ENCODE measurements around the gene TMEM121. TPM values are rescaled to one million over a fixed set of nuclear protein-coding genes. Genes with fewer than 3 reads are reported as not detected.

The TMEM121 gene
- total and polyA plus RNA-seq, 2 of the 4 experiments (the other 2 are of a cell fraction): 2.7 to 6.3 TPM

- Histone ChIP-seq H2AK9ac (replicated peaks; ENCODE audit: low read depth, low read length, poor library complexity) (peak overlapping the region; percentile 28), H3K79me1 (ENCODE audit: low read depth in 1 of 2, low read length in 2 of 2) (peaks cover 0 to 22% of the 10 kb centered on the region in 2 experiments; a peak in 1 of 4 replicates), H2BK20ac (ENCODE audit: low read depth, low read length) (no peak overlapping the region), H2BK120ac (ENCODE audit: low read depth, low read length) (no peak overlapping the region), H4K91ac (ENCODE audit: insufficient read depth, low read depth, low read length) (no peak overlapping the region), H3K56ac (ENCODE audit: extremely low read depth, insufficient read depth, low read length) (no peak overlapping the region), H3K18ac (ENCODE audit: low read depth, low read length) (no peak overlapping the region), H3K36me3 (ENCODE audit: control insufficient read depth, insufficient read depth, low read length) (no peaks in the 10 kb centered on the region), H3K4ac (ENCODE audit: low read depth, low read length) (no peak overlapping the region; the same call in 1 of the 2 replicates), H3K14ac (replicated peaks; ENCODE audit: low read depth, low read length) (no peak overlapping the region), H2AFZ (replicated peaks; ENCODE audit: low read length, poor library complexity) (no peak overlapping the region), H3K4me1 (ENCODE audit: control insufficient read depth, insufficient read depth, low read length) (peaks cover 29% of the 10 kb centered on the region), H3K27me3 (ENCODE audit: control insufficient read depth, insufficient read depth, low read length) (peaks cover under 1% of the 10 kb centered on the region; the same call in 1 of the 2 replicates), H4K5ac (ENCODE audit: low read depth, low read length) (no peak overlapping the region), H3K4me3 (ENCODE audit: insufficient read depth, low read depth, low read length) (no peak overlapping the region), H2AK5ac (ENCODE audit: low read depth, low read length) (no peak overlapping the region), H3K4me2 (ENCODE audit: low read depth, low read length) (no peak overlapping the region), H3K27ac (ENCODE audit: insufficient read depth, low read length) (no peak overlapping the region), H3K23ac (ENCODE audit: low read depth, low read length) (no peak overlapping the region), H3K9ac (ENCODE audit: low read depth, low read length) (no peak overlapping the region), H4K20me1 (ENCODE audit: insufficient read depth, low read length) (no peaks in the 10 kb centered on the region; the same call in 1 of the 2 replicates), H3K9me3 (ENCODE audit: control insufficient read depth, insufficient read depth, low read length) (no peaks in the 10 kb centered on the region), H2BK5ac (ENCODE audit: low read depth, low read length, poor library complexity, severe bottlenecking) (no peak overlapping the region), H4K8ac (ENCODE audit: low read depth in 2 of 2, low read length in 2 of 2) (no peak overlapping the region), H2BK15ac (ENCODE audit: low read depth, low read length) (no peak overlapping the region), H3K9me1 (ENCODE audit: insufficient read depth, low read length) (peaks cover 6% of the 10 kb centered on the region)
- no peak for ATAC-seq (ENCODE audit: low read depth)
- BruUV-seq (replicated peaks): no TSS peak
- WGBS, 2 experiments (ENCODE audit: extremely low coverage in 2 of 2, insufficient read length in 1 of 2): 69% methylated on average over 8 of the region's 15 CpGs; no CpG with 5 or more reads in 1 of the 2 experiments
- POLR2A ChIA-PET (ENCODE audit: unreplicated experiment): no interaction called here
- CTCF ChIA-PET: interaction anchor here (0.7 to 2.2 kb wide), 4 partner anchors 9 to 120 kb away, joined by 4 to 32 read pairs (median 6); no protein-coding TSS in a partner anchor
- TF ChIP-seq POLR2A (IDR thresholded peaks at IDR 0.05; ENCODE audit: low read depth, low read length): no peak
- no peak for TF ChIP-seq CEBPB (IDR thresholded peaks at IDR 0.05; ENCODE audit: low read depth, low read length)
- no peak for TF ChIP-seq RFX5 (IDR thresholded peaks at IDR 0.05; ENCODE audit: low read depth, low read length)
- no peak for TF ChIP-seq MAZ (IDR thresholded peaks at IDR 0.05; ENCODE audit: borderline replicate concordance, low read depth, low read length)
- TF ChIP-seq USF2 (IDR thresholded peaks at IDR 0.05; ENCODE audit: low read depth, low read length): no peak
- no peak for TF ChIP-seq FOS (IDR thresholded peaks at IDR 0.05; ENCODE audit: low read depth, low read length)
- no peak for TF ChIP-seq NFE2L2 (IDR thresholded peaks at IDR 0.05; ENCODE audit: low read depth, low read length)
- DNase-seq: no peak
- dilution Hi-C loops (cut with HindIII; ENCODE audit: low sequenced_read_pairs, unreplicated experiment): no loop called here
- intact Hi-C loops (cut with micrococcal nuclease): loop anchor here (2.0 kb wide), 1 partner anchor 49 kb away; no protein-coding TSS in a partner anchor
- in situ Hi-C loops (cut with MboI; ENCODE audit: low sequenced_read_pairs): no loop called here
Observed at GRCh38 chr14:105480199-105480746, 46.1 kb upstream of the TMEM121 start.

Measured in IMR-90 (cell line).